Endothelial cell of umbilical vein (primary cell): ENCODE results near the gene UPF3A. TPM values are rescaled to one million over a fixed set of nuclear protein-coding genes. Genes with fewer than 3 reads are reported as not detected.

Experiments used
- BruUV-seq: library from RNA; stranded (reverse); fragments of 400-500 nt; replicated peaks from 2 replicates; lab custom pipeline; 2021; lab: Mats Ljungman, UMichigan
- CTCF ChIA-PET: fragments of 300-600, 350-600 bp; sonication (Branson Sonifier 250); formaldehyde crosslinking; loops from one replicate; lab custom pipeline; 2021; ENCODE audit warnings: antibody characterized with exemption, inconsistent platforms; lab: Charles Lee
- POLR2A ChIA-PET: fragments of 300-600, 350-600 bp; sonication (Branson Sonifier 250); formaldehyde crosslinking; loops from one replicate; lab custom pipeline; 2021; ENCODE audit warnings: antibody characterized with exemption, inconsistent platforms; lab: Charles Lee
- DNase-seq: peaks from one replicate; pipeline ENCODE4 v3.0.0-alpha.2; 2011; ENCODE audit warnings: low read depth, low spot score
- FAIRE-seq: peaks from 2 replicates; lab custom pipeline; 2011; peaks lifted over from hg19 to GRCh38; lab: Jason Lieb, UNC
- H2AFZ ChIP-seq: 2 replicates; pipeline ENCODE4 v1.6.0; 2012; ENCODE audit warnings: low read depth, low read length, control low read depth, inconsistent platforms
- H3K27ac ChIP-seq: 2 replicates; pipeline ENCODE4 v1.5.1; 2011; ENCODE audit warnings: low read depth, mild to moderate bottlenecking, control low read depth, low read length, moderate library complexity; ENCODE audit not compliant: insufficient read depth
- H3K27me3 ChIP-seq, 2 experiments: 2 replicates each; pipeline versions ENCODE4 v1.6.0 to v1.6.1; 2011; ENCODE audit warnings: low read length in 2 of 2, mixed read lengths in 1 of 2; ENCODE audit not compliant: control insufficient read depth in 2 of 2, insufficient read depth in 2 of 2
- H3K36me3 ChIP-seq, 2 experiments: 2 replicates in 1 of 2; 3 replicates in 1 of 2; pipeline ENCODE4 v1.5.1; 2011; ENCODE audit warnings: low read length in 2 of 2, mild to moderate bottlenecking in 1 of 2, moderate library complexity in 1 of 2; ENCODE audit not compliant: control insufficient read depth in 2 of 2, insufficient read depth in 2 of 2; ENCODE audit errors: extremely low read depth in 1 of 2
- H3K4me1 ChIP-seq: 3 replicates; pipeline ENCODE4 v1.5.1; 2011; ENCODE audit warnings: mild to moderate bottlenecking, low read length; ENCODE audit not compliant: control insufficient read depth, insufficient read depth; ENCODE audit errors: extremely low read depth
- H3K4me2 ChIP-seq: 2 replicates; pipeline ENCODE4 v1.6.1; 2011; ENCODE audit warnings: low read length, control low read depth, mixed read lengths; ENCODE audit not compliant: insufficient read depth
- H3K4me3 ChIP-seq, 3 experiments: fragments of 200-600 bp in 1 of 3; sonication (generic), shearing (Covaris generic) in 1 of 3; replicated peaks in 1 of 3; 2 replicates each; pipeline ENCODE4 v1.5.1; 2011 to 2016; ENCODE audit warnings: control low read depth in 3 of 3, low read length in 3 of 3, mild to moderate bottlenecking in 2 of 3, inconsistent platforms in 1 of 3, low read depth in 1 of 3, moderate library complexity in 1 of 3; ENCODE audit not compliant: insufficient read depth in 1 of 3
- H3K79me2 ChIP-seq: 2 replicates; pipeline ENCODE4 v1.6.0; 2012; ENCODE audit warnings: low read length, inconsistent platforms; ENCODE audit not compliant: control insufficient read depth, insufficient read depth
- H3K9ac ChIP-seq: replicated peaks from 2 replicates; pipeline ENCODE3; 2011; ENCODE audit warnings: low read length, control low read depth; ENCODE audit not compliant: insufficient read depth; ENCODE audit errors: extremely low read depth
- H3K9me1 ChIP-seq: replicated peaks from 3 replicates; pipeline ENCODE4 v1.6.0; 2011; ENCODE audit warnings: mild to moderate bottlenecking, low read length; ENCODE audit not compliant: control insufficient read depth, insufficient read depth; ENCODE audit errors: extremely low read depth
- H3K9me3 ChIP-seq: replicated peaks from 2 replicates; pipeline ENCODE4 v1.5.1; 2012; ENCODE audit warnings: low read length, inconsistent platforms; ENCODE audit not compliant: control insufficient read depth, insufficient read depth
- H4K20me1 ChIP-seq: replicated peaks from 2 replicates; pipeline ENCODE3; 2011; ENCODE audit warnings: mild to moderate bottlenecking, low read length; ENCODE audit not compliant: control insufficient read depth, insufficient read depth; ENCODE audit errors: extremely low read depth
- EZH2 ChIP-seq: IDR thresholded peaks from 2 replicates; pipeline ENCODE4 v1.6.1; 2012; ENCODE audit warnings: borderline replicate concordance, low read depth, mild to moderate bottlenecking, moderate library complexity, low read length, inconsistent platforms; ENCODE audit not compliant: severe bottlenecking
- FOS ChIP-seq: IDR thresholded peaks from 2 replicates; pipeline ENCODE4 v1.6.1; 2011; ENCODE audit warnings: mild to moderate bottlenecking, low read length, moderate library complexity, borderline replicate concordance; ENCODE audit not compliant: insufficient read depth
- GATA2 ChIP-seq: IDR thresholded peaks from 2 replicates; pipeline ENCODE4 v1.7.0; 2011; ENCODE audit warnings: low read depth, mild to moderate bottlenecking, moderate library complexity, mixed read lengths, low read length; ENCODE audit not compliant: insufficient read length, insufficient read depth
- JUN ChIP-seq: IDR thresholded peaks from 2 replicates; pipeline ENCODE4 v1.6.1; 2011; ENCODE audit warnings: borderline replicate concordance, low read depth; ENCODE audit not compliant: insufficient read length, insufficient read depth
- MAX ChIP-seq: IDR thresholded peaks from 2 replicates; pipeline ENCODE4 v1.6.1; 2011; ENCODE audit not compliant: insufficient read depth, insufficient read length
- MYC ChIP-seq: IDR thresholded peaks from one replicate; pipeline ENCODE4 v1.6.1; 2011; ENCODE audit warnings: mild to moderate bottlenecking, low read depth, low read length
- POLR2A ChIP-seq: IDR thresholded peaks from 2 replicates; pipeline ENCODE4 v1.6.1; 2012; ENCODE audit warnings: low read depth, mild to moderate bottlenecking, control low read depth, low read length
- POLR2AphosphoS5 ChIP-seq: IDR thresholded peaks from 2 replicates; pipeline ENCODE4 v1.6.1; 2012; ENCODE audit warnings: low read depth, mild to moderate bottlenecking, control low read depth, low read length, moderate library complexity; ENCODE audit not compliant: insufficient read depth
- dilution Hi-C: fragments of 300-500 bp; cut with MboI; formaldehyde crosslinking; loops from one replicate; pipeline ENCODE4 v1.15.0; 2019; ENCODE audit warnings: low sequenced_read_pairs; ENCODE audit not compliant: extremely low pct_ligation_motif_present
- intact Hi-C: fragments of 100-400 bp; cut with micrococcal nuclease; formaldehyde crosslinking; loops from one replicate; pipeline ENCODE4 v1.10.0; 2022
- polyA plus RNA-seq, 4 experiments: library from polyadenylated mRNA; depleted of rRNA in 3 of 4; stranded (reverse) in 3 of 4; unstranded in 1 of 4; fragments of >200 nt; gene quantifications; 2 replicates each; pipeline versions ENCODE4 v1.2.1 to v1.2.3, GENCODE V29; 2011 to 2012; ENCODE audit warnings: missing spikeins in 1 of 4
- total RNA-seq: library from RNA; stranded (reverse); gene quantifications from 2 replicates; pipeline ENCODE4 v1.2.3, GENCODE V29; 2021
- TF ChIP-seq, protein P1 (sequence below), 2 donors: IDR thresholded peaks; 1 replicate in 1 of 2; 2 replicates in 1 of 2; pipeline ENCODE4 v1.5.1; 2011; ENCODE audit warnings: low read length in 2 of 2, mild to moderate bottlenecking in 2 of 2, moderate library complexity in 2 of 2, control low read depth in 1 of 2, inconsistent platforms in 1 of 2, low read depth in 1 of 2; ENCODE audit not compliant: insufficient read depth in 1 of 2; ENCODE audit errors: extremely low read depth in 1 of 2

The UPF3A gene
- total and polyA plus RNA-seq, 2 donors (not counting 3 experiments of a cell fraction or from before 2014, with no cell fraction given): 37.2 to 75.4 TPM

- TF ChIP-seq MAX (no peak), MYC (no peak), FOS (no peak), POLR2A (no peak), JUN (no peak), GATA2 (no peak), POLR2AphosphoS5 (no peak), EZH2 (no peak)
- TF ChIP-seq, protein P1, sequence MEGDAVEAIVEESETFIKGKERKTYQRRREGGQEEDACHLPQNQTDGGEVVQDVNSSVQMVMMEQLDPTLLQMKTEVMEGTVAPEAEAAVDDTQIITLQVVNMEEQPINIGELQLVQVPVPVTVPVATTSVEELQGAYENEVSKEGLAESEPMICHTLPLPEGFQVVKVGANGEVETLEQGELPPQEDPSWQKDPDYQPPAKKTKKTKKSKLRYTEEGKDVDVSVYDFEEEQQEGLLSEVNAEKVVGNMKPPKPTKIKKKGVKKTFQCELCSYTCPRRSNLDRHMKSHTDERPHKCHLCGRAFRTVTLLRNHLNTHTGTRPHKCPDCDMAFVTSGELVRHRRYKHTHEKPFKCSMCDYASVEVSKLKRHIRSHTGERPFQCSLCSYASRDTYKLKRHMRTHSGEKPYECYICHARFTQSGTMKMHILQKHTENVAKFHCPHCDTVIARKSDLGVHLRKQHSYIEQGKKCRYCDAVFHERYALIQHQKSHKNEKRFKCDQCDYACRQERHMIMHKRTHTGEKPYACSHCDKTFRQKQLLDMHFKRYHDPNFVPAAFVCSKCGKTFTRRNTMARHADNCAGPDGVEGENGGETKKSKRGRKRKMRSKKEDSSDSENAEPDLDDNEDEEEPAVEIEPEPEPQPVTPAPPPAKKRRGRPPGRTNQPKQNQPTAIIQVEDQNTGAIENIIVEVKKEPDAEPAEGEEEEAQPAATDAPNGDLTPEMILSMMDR (IDR thresholded peaks at IDR 0.05; ENCODE audit: extremely low read depth in 1 of 2, insufficient read depth in 1 of 2, low read depth in 1 of 2, low read length in 2 of 2): no peak
- intact Hi-C loops: no loop called here
- no peaks in the 10 kb centered on the region for H3K4me1 ChIP-seq
- H3K4me2 ChIP-seq: no peak overlapping the region
- H3K9me1 ChIP-seq: no peaks in the 10 kb centered on the region
- CTCF ChIA-PET: no interaction called here
- peaks cover 13 to 14% of the 10 kb centered on the region in 2 experiments for H3K36me3 ChIP-seq
- POLR2A ChIA-PET: no interaction called here
- dilution Hi-C loops: no loop called here
- BruUV-seq: no TSS peak
- no peak overlapping the region for H3K4me3 ChIP-seq
- H3K9ac ChIP-seq: no peak overlapping the region
- DNase-seq (no peak), FAIRE-seq (no peak)
- no peak overlapping the region for H2AFZ ChIP-seq
- H3K27me3 ChIP-seq: no peaks in the 10 kb centered on the region
- H3K9me3 ChIP-seq: no peaks in the 10 kb centered on the region
- H3K27ac ChIP-seq: no peak overlapping the region
- H4K20me1 ChIP-seq: no peaks in the 10 kb centered on the region
- no peaks in the 10 kb centered on the region for H3K79me2 ChIP-seq
Measured at GRCh38 chr13:114328034-114328433, 46.6 kb downstream of the UPF3A start.
